Stimulated activated naive CD8-positive, alpha-beta T cell treated with anti-CD3 and anti-CD28 coated beads, Interleukin-15, Interleukin-2, amounts not matched to agents 100 U/mL and 50 U/mL, for 24 hours (primary cell): Measurements from ENCODE around the gene STX3.
"Not testable (repeated sequence)": the region's sequence is repeated elsewhere in the genome, so short reads cannot be mapped to it uniquely, and the experiment has no call there.

ENCODE experiments used
- ATAC-seq: fragments of 150-1000 bp; cut with Tn5 transposase; one replicate; pipeline ENCODE4 v1.10.0; 2021
- DNase-seq: peaks from one replicate; pipeline ENCODE4 v3.0.0; 2021

STX3 gene

DNA sequence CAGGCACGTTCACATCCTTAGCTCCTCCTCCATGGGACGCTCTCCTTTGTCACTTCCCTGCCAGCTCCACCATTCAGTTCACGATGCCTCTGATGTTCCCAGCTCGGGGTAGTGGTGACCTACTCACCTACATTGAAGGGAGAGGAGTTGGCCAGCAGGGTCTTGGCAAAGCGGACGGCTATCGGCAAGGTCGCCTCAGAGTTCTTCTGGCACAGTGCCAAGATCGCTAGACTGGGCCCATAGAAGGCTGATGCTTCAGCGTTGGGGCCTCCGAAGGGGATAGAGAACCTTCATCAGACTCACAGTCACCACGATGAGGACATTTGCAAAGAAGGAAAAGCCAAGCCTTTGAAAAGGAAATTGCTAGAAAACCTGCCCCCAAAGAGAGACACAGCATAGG is 87.1 kb downstream of the STX3 start:
- ATAC-seq (no peak), DNase-seq (no peak)

DNA sequence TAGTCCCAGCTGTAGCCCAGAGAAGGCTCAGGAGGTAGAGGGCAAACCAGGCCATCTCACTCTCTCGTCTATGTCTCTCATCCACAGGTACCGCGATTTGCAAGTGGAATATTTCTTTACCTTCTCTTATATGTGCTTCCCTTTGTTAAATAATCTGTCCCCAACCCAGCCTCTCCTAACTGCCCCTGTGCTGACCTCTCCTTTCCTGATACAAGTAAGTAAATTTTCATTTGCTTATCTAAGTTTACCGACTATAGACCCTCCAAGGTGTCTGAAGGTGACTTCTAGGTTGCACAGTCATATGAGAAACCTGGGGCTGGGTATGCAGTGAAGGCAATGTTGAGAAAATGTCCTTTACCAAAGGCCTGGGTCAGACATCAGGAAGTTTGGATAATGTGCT is 90.2 kb downstream of the STX3 start, which contains the start of gene CBLIF:
Gene CBLIF, minus strand, starts transcription at position 101 of the 400 bp plus-strand sequence. Its CDS starts 46 bp downstream, at position 55.
- no peak for DNase-seq
- ATAC-seq = no peak

GRCh38 chr11:59846556-59846955 is 91.4 kb downstream of the STX3 start:
- ATAC-seq = no peak
- DNase-seq = no peak

GRCh38 chr11:59847626-59848025 is 92.5 kb downstream of the STX3 start:
- DNase-seq (no peak), ATAC-seq (no peak)

GRCh38 chr11:59848439-59848838 is 93.3 kb downstream of the STX3 start:
- ATAC-seq, DNase-seq: not testable (repeated sequence)

DNA sequence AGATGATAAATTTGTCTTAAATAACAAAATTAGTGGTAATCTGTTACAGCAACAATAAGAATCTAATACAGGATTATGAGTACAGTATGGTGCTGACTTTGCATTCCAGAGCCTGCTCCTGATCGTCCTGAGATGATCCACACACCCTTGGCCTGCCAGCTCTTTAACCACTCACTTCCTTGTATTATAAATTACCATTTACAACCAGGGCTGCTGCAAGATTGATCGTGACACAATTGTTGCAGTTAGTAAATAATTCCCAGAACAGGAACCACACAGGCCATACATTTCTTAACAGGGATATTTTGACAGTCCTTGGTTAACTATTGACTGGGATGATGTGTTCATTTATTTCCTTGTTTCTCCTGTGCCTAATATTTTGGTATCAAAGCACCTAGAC is 94.0 kb downstream of the STX3 start:
- no peak for ATAC-seq
- DNase-seq = no peak

DNA sequence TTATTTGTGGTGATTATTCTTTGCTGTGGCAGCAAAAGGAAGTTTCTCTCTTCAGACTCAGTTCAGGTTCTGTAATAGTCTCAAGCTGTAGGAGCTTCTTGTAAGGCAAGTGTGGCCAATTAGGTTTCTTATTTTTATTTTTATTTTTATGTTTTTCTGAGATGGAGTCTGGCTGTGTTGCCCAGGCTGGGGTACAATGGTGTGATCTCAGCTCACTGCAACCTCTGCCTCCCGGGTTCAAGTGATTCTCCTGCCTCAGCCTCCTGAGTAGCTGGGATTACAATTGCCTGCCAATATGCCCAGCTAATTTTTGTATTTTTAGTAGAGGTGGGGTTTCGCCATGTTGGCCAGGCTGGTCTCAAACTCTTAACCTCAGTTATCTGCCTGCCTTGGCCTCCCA is 94.4 kb downstream of the STX3 start:
- not testable (repeated sequence) for DNase-seq, ATAC-seq

DNA sequence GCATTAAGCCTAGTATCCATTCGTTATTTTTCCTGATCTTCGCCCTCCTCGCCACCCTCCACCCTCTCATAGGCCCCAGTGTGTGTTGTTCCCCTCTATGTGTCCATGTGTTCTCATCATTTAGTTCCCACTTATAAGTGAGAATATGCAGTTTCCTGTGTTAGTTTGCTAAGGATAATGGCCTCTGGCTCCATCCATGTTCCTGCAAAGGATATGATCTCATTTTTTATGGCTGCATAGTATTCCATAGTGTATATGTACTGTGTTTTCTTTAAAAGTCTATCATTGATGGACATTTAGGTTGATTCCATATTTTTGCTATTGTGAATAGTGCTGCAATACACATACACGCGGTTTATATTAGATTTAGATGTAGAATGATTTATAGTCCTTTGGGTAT is 96.2 kb downstream of the STX3 start:
- ATAC-seq = not testable (repeated sequence)

DNA sequence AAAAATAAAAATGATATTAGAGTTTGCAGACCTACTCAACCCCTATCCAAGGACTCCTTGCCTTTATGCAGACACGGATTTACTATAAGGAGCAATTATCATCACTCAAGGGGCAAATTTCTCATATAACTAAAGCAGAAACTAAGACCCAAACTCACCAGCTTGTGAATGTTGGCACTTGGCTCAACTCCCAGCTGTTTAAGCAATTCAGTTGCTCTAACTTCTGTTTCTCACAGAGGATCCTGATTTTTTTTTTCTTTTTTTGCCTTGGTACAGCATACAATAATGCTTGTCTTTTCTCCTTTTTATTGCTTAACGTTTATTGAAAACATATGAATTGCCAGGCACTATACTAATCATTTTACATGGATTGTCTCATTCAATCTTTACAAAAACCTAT is 99.7 kb downstream of the STX3 start:
- DNase-seq (no peak), ATAC-seq (no peak)

More for the DNA sequence above, 96.2 kb downstream of the STX3 start:
- not testable (repeated sequence) for DNase-seq
